HG03565 (cell line): Measurements from ENCODE around the gene GOLGA6L2.

Experiments
- ATAC-seq: cut with Tn5 transposase; IDR thresholded peaks from one replicate; pipeline ENCODE4 v1.9.1; 2021; ENCODE audit warnings: mild to moderate bottlenecking, moderate library complexity; ENCODE audit not compliant: unreplicated experiment

GOLGA6L2 gene

DNA sequence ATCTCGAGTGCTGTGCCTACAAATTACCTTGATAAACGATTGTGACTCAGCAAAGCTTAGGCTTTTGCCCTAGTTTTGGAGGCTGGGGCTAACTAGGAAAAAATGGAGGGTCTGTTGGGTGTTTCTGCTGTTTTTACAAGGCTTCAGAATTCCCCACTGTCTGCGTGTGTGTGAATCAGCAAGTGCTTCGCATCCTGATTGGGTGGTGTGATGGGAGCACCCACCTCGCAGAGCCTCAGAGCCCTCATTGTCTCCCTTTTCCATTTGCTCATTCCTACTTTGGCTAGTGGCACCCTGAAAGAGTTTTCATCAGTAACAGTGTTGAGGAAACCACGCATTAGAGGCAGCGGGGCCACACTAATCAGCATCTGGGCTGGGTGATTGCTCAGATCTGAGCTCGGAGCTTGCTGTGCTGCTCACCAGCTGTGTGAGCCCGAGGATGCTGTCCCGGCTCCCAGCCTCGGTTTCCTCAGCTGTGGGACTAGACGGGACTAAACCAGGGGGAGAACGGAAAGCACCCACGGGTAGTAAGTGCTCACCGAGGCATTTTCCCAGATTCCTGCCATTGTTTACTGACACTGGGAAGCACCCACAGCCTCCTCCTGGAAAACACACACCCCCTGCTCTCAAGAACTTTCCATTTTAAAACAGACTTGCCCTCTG is 51.9 kb downstream of the GOLGA6L2 start:
- no peak for ATAC-seq
